ENCODE measurements around the gene NUTM2G.
"Not testable (repeated sequence)": the region's sequence is repeated elsewhere in the genome, so short reads cannot be mapped to it uniquely, and the experiment has no call there.

- TF ChIP-seq POLR2A (IDR thresholded peaks at IDR 0.05; ENCODE audit: low read depth, low read length); CTCF (conservative IDR thresholded peaks at IDR 0.05; ENCODE audit: low read depth, low read length); SMC3 (IDR thresholded peaks at IDR 0.05; ENCODE audit: low read depth, low read length); RAD21 (IDR thresholded peaks at IDR 0.05; ENCODE audit: low read length); RFX5 (IDR thresholded peaks at IDR 0.05; ENCODE audit: low read depth, low read length); CEBPB (IDR thresholded peaks at IDR 0.05; ENCODE audit: low read depth, low read length); CHD1 (IDR thresholded peaks at IDR 0.05; ENCODE audit: low read depth, low read length); MAFK (IDR thresholded peaks at IDR 0.05; ENCODE audit: low read depth, low read length): not testable (repeated sequence)
Measured at GRCh38 chr9:96908479-96908878, 20.2 kb upstream of the NUTM2G start.
